ENCODE results near the gene SYNE4.
"Not testable (repeated sequence)": the region's sequence is repeated elsewhere in the genome, so short reads cannot be mapped to it uniquely, and the experiment has no call there.

The SYNE4 gene

DNA sequence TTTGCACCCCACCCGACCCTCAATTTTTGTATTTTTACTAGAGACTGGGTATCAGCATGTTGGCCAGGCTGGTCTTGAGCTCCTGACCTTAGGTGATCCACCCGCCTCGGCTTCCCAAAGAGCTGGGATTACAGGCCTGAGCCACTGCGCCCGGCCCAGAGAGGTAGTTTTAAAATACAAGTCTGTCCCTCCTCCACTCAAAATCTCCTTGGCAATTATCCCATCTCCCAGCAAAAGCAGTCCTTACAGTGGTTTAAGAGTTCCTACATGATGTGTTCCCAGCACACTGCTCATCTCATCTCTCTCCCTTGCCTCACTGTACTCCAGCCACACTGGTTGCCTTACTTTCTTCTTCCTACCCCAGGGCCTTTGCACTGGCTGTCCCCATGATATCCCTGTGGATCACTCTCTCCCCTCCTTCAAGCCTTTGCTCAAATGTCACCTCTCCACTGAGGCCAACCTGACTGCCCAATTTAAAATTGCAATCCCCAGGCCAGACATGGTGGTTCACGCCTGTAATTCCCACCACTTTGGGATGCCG lies 48.1 kb downstream of the SYNE4 start:
- TF ChIP-seq, protein P1, sequence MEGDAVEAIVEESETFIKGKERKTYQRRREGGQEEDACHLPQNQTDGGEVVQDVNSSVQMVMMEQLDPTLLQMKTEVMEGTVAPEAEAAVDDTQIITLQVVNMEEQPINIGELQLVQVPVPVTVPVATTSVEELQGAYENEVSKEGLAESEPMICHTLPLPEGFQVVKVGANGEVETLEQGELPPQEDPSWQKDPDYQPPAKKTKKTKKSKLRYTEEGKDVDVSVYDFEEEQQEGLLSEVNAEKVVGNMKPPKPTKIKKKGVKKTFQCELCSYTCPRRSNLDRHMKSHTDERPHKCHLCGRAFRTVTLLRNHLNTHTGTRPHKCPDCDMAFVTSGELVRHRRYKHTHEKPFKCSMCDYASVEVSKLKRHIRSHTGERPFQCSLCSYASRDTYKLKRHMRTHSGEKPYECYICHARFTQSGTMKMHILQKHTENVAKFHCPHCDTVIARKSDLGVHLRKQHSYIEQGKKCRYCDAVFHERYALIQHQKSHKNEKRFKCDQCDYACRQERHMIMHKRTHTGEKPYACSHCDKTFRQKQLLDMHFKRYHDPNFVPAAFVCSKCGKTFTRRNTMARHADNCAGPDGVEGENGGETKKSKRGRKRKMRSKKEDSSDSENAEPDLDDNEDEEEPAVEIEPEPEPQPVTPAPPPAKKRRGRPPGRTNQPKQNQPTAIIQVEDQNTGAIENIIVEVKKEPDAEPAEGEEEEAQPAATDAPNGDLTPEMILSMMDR (IDR thresholded peaks at IDR 0.05) = no peak
- H3K4me3 ChIP-seq (ENCODE audit: low read depth in 1 of 2, low read length in 1 of 2) = no peak overlapping the region
- H3K27ac ChIP-seq = no peak overlapping the region
- H3K27me3 ChIP-seq = peaks cover 74% of the 10 kb centered on the region
- no peaks in the 10 kb centered on the region for H3K36me3 ChIP-seq
- peaks cover 42 to 43% of the 10 kb centered on the region in 2 experiments for H3K4me1 ChIP-seq (ENCODE audit: control insufficient read depth in 1 of 2, insufficient read depth in 1 of 2, low read depth in 1 of 2, low read length in 1 of 2)
- no peaks in the 10 kb centered on the region for H3K9me3 ChIP-seq

DNA sequence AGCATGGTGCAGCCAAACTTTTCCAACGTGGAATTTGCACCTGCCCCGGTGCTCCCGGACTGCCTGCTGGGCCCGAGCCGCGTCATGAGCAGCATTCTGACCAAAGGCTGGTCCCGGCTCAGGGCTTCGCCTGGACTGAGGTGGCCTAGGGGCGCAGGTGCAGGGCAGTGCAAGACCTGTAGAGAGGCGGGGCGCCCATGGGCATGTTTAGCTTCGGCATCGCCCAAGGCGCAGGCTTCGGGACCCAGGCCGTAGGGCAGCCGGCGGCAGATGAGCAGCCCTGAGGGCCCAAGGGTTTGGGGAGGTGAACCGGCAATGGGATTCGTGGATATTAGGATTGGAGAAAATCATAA lies 48.7 kb downstream of the SYNE4 start:
- H3K36me3 ChIP-seq = no peaks in the 10 kb centered on the region
- peak overlapping the region in 1 of 2 experiments; percentile 58 for H3K4me3 ChIP-seq (ENCODE audit: low read depth in 1 of 2, low read length in 1 of 2)
- H3K9me3 ChIP-seq = no peaks in the 10 kb centered on the region
- H3K27ac ChIP-seq = no peak overlapping the region
- peaks cover 69% of the 10 kb centered on the region for H3K27me3 ChIP-seq
- TF ChIP-seq, protein P1 (IDR thresholded peaks at IDR 0.05) = no peak
- H3K4me1 ChIP-seq (ENCODE audit: control insufficient read depth in 1 of 2, insufficient read depth in 1 of 2, low read depth in 1 of 2, low read length in 1 of 2) = peaks cover 47 to 49% of the 10 kb centered on the region in 2 experiments

DNA sequence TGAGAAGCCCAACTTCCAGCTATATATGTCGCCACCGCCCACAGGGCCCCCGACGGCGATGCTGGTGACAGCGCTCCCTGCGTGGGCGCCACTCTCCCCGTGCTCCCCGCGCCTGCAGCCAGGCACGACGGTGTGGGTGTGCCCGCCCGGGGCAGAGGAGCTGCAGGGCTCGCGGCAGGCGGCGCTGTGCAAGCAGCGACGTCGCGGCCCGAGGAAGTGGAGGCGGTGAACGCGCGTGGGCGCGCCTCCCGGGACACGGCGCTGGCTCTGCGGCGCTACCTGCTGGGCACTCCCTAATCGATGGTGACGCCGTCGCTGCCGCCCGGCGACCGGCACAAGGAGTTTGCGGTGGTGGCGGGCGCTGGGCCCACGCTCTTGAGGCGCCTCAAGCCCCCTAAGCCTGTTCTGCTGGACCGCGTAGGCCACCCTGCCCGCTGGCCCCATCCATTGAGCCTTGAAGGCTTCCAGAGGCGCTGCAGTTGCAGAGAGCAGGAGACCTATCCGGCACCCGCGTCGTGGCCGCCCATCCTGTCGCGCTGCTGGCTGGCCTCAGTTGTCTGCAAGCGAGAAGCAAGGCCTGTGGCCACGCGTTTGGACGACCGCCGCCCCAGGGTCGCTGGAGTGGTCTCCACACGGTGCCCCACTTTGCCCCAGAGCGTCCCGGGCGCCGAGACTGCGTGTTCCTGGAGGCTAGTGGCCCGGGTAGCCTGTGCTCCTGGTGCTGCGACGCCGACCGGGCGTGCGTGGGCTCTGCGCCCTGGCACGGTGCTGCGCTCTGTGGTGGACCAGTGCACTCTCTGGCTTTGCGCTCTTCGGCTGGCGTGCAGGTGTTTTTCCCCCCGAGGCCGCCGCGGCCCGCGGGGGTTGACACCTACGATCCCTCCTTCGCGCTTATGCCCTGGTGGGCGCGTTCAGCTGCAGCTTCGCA lies 49.3 kb downstream of the SYNE4 start:
- Histone ChIP-seq H3K4me3 (ENCODE audit: low read depth in 1 of 2, low read length in 1 of 2) (peak overlapping the region; percentile 53 to 58), H3K27me3 (peaks cover 69% of the 10 kb centered on the region)

DNA sequence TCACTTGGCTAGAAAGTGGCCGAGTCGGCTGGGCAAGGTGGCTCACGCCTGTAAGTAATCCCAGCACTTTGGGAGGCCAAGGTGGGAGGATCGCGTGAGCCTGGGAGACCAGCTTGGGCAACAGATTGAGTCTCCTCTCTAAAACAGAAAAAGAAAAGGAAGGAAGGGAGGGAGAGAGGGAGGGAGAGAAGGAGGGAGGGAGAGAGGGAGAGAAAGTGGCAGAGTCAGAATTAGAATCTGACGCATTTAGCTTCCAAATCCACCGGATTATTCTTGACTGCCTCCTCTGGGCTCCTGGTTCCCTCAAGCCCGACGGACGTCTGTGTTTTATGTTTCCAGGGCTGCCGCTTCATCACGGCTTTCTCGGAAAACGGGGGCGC lies 50.0 kb downstream of the SYNE4 start:
- TF ChIP-seq, protein P1 (IDR thresholded peaks at IDR 0.05) = no peak
- Histone ChIP-seq H3K27me3 (peaks cover 63% of the 10 kb centered on the region), H3K9me3 (no peaks in the 10 kb centered on the region), H3K36me3 (no peaks in the 10 kb centered on the region), H3K4me3 (ENCODE audit: low read depth in 1 of 2, low read length in 1 of 2) (peak overlapping the region; percentile 53 to 58), H3K27ac (peak overlapping the region; percentile 57), H3K4me1 (ENCODE audit: control insufficient read depth in 1 of 2, insufficient read depth in 1 of 2, low read depth in 1 of 2, low read length in 1 of 2) (peaks cover 60 to 62% of the 10 kb centered on the region in 2 experiments)

More for the DNA sequence above, 49.3 kb downstream of the SYNE4 start:
- peaks cover 54 to 55% of the 10 kb centered on the region in 2 experiments for H3K4me1 ChIP-seq (ENCODE audit: control insufficient read depth in 1 of 2, insufficient read depth in 1 of 2, low read depth in 1 of 2, low read length in 1 of 2)
- H3K36me3 ChIP-seq = no peaks in the 10 kb centered on the region
- H3K9me3 ChIP-seq = no peaks in the 10 kb centered on the region
- peak overlapping the region; percentile 57 for H3K27ac ChIP-seq
- TF ChIP-seq, protein P1 (IDR thresholded peaks at IDR 0.05) = peak; percentile 76

DNA sequence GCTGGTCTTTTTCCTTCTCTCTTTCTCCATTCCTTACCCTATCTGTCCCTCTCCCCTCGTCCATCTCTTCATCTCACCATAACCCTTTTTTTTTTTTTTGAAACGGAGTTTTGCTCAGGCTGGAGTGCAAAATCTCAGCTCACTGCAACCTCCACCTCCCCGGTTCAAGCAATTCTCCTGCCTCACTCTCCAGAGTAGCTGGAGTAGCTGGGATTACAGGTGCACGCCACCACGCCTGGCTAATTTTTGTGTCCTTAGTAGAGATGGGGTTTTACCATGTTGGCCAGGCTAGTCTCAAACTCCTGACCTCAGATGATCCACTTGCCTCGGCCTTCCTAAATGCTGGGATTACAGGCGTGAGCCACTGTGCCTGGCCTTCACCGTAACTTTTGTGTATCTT lies 51.2 kb downstream of the SYNE4 start:
- not testable (repeated sequence) for H3K36me3 ChIP-seq; H3K27ac ChIP-seq; H3K4me3 ChIP-seq (ENCODE audit: low read depth in 1 of 2, low read length in 1 of 2); H3K9me3 ChIP-seq
- Histone ChIP-seq H3K4me1 (ENCODE audit: control insufficient read depth in 1 of 2, insufficient read depth in 1 of 2, low read depth in 1 of 2, low read length in 1 of 2) (peaks cover 73 to 74% of the 10 kb centered on the region in 2 experiments), H3K27me3 (peaks cover 50% of the 10 kb centered on the region)
